ENCODE measurements around the gene CBX5. TPM values are rescaled to one million over a fixed set of nuclear protein-coding genes. Genes with fewer than 3 reads are reported as not detected.
A peak's percentile ranks its signal among the peaks of the same experiment; 100 is the strongest.

Gene CBX5
- total and polyA plus RNA-seq, 9 of the 15 experiments (the other 6 are each of a cell fraction or from before 2014, with no cell fraction given): 32.6 to 102 (median 59.2) TPM

GRCh38 chr12:54294152-54294952, 14.4 kb upstream of the CBX5 start (continued):
- TF ChIP-seq, protein P1, sequence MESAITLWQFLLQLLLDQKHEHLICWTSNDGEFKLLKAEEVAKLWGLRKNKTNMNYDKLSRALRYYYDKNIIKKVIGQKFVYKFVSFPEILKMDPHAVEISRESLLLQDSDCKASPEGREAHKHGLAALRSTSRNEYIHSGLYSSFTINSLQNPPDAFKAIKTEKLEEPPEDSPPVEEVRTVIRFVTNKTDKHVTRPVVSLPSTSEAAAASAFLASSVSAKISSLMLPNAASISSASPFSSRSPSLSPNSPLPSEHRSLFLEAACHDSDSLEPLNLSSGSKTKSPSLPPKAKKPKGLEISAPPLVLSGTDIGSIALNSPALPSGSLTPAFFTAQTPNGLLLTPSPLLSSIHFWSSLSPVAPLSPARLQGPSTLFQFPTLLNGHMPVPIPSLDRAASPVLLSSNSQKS (CRISPR knock-in tag; IDR thresholded peaks at IDR 0.05): 0 out of 2 replicates have a peak, but pooled peaks have one; percentile 71
- TF ChIP-seq ELF2 (CRISPR knock-in tag; IDR thresholded peaks at IDR 0.05) (peak; percentile 15; the same call in 1 of the 2 replicates), CTBP1 (IDR thresholded peaks at IDR 0.05; ENCODE audit: borderline replicate concordance) (peak; percentile 76), CHD2 (IDR thresholded peaks at IDR 0.05; ENCODE audit: low read depth, low read length) (no peak), RBM14 (IDR thresholded peaks at IDR 0.05; ENCODE audit: borderline replicate concordance, insufficient read depth, low read depth, low read length) (no peak), HNRNPLL (IDR thresholded peaks at IDR 0.05; ENCODE audit: low read depth, low read length, poor library complexity, severe bottlenecking) (no peak), MED1 (CRISPR knock-in tag; IDR thresholded peaks at IDR 0.05; ENCODE audit: borderline replicate concordance) (no peak), L3MBTL2 (IDR thresholded peaks at IDR 0.05) (peak; percentile 22; the same call in 1 of the 2 replicates), KDM2B (CRISPR knock-in tag; IDR thresholded peaks at IDR 0.05) (no peak), ZNF436 (CRISPR knock-in tag; IDR thresholded peaks at IDR 0.05) (no peak), ZBTB9 (CRISPR knock-in tag; IDR thresholded peaks at IDR 0.05) (peak; percentile 89; the same call in 1 of the 2 replicates), NFIC (IDR thresholded peaks at IDR 0.05) (peak; percentile 50; the same call in 1 of the 2 replicates), MYNN (IDR thresholded peaks at IDR 0.05) (peak; percentile 89), MYNN (CRISPR knock-in tag; IDR thresholded peaks at IDR 0.05) (no peak), ZNF511 (CRISPR knock-in tag; IDR thresholded peaks at IDR 0.05) (0 out of 2 replicates have a peak, but pooled peaks have one; percentile 52), MTF1 (CRISPR knock-in tag; IDR thresholded peaks at IDR 0.05; ENCODE audit: borderline replicate concordance) (peak; percentile 78; the same call in 1 of the 2 replicates), CHCHD3 (CRISPR knock-in tag; IDR thresholded peaks at IDR 0.05) (no peak), ZFP91 (CRISPR knock-in tag; IDR thresholded peaks at IDR 0.05) (0 out of 2 replicates have a peak, but pooled peaks have one; percentile 28), ZEB2 (IDR thresholded peaks at IDR 0.05) (no peak), ZNF184 (CRISPR knock-in tag; IDR thresholded peaks at IDR 0.05) (no peak)
- TF ChIP-seq, protein P2, sequence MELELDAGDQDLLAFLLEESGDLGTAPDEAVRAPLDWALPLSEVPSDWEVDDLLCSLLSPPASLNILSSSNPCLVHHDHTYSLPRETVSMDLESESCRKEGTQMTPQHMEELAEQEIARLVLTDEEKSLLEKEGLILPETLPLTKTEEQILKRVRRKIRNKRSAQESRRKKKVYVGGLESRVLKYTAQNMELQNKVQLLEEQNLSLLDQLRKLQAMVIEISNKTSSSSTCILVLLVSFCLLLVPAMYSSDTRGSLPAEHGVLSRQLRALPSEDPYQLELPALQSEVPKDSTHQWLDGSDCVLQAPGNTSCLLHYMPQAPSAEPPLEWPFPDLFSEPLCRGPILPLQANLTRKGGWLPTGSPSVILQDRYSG (tag; conservative IDR thresholded peaks at IDR 0.05; ENCODE audit: low read depth): 0 out of 2 replicates have a peak, but pooled peaks have one; percentile 35
